ENCODE data around the gene GSK3B. TPM values are rescaled to one million over a fixed set of nuclear protein-coding genes. Genes with fewer than 3 reads are reported as not detected.
A peak's percentile ranks its signal among the peaks of the same experiment; 100 is the strongest.

Gene GSK3B
- polyA plus RNA-seq, 3 donors, result 16.2 to 20.6 (median 20.5) TPM

DNA sequence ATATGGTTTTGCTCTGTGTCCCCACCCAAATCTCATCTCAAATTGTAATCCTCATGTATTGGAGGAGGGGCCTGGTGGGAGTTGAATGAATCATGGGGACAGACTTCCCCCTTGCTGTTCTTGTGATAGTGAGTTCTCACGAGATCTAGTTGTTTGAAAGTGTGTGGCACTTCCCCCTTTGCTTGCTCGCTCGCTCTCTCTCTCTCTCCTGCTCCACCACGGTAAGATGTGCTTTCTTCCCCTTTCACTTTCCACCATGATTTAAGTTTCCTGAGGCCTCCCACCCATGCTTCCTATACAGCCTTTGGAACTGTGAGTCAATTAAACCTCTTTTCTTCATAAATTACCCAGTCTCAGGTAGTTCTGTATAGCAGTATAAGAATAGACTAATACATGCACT lies 60.7 kb downstream of the GSK3B start:
- Mint-ChIP-seq H3K27ac (peak overlapping the region in 6 of 7 donors; percentile 3 to 67 (median 51)), H3K9me3 (peaks cover 9 to 44% (median 29%) of the 10 kb centered on the region in 7 donors), H3K4me1 (peaks cover 29% of the 10 kb centered on the region), H3K27me3 (ENCODE audit: low read depth in 3 of 3) (no peaks in the 10 kb centered on the region), H3K4me3 (peak overlapping the region in 1 of 2 donors; percentile 41), H3K36me3 (peaks cover 4 to 10% of the 10 kb centered on the region in 2 donors)
- H3K9me3 ChIP-seq (replicated peaks in 1 of 2; ENCODE audit: control insufficient read depth in 1 of 2, insufficient read depth in 1 of 2, low read length in 2 of 2), result peaks cover 23 to 33% of the 10 kb centered on the region in 2 donors
- peaks cover 0 to 7% of the 10 kb centered on the region in 2 donors for H3K36me3 ChIP-seq (replicated peaks in 1 of 2; ENCODE audit: control insufficient read depth in 1 of 2, insufficient read depth in 2 of 2, low read length in 2 of 2)
- peaks cover 67% of the 10 kb centered on the region for H4K20me1 ChIP-seq (ENCODE audit: insufficient read depth, low read length)
- peak overlapping the region in 1 of 2 donors; percentile 58 for H3K27ac ChIP-seq (ENCODE audit: low read depth in 1 of 2, low read length in 2 of 2)
- no peak overlapping the region for H3K4me2 ChIP-seq (replicated peaks; ENCODE audit: extremely low read depth, low read length, poor library complexity, severe bottlenecking)
- H2AFZ ChIP-seq (ENCODE audit: insufficient read depth, low read depth, low read length, poor library complexity, severe bottlenecking), result no peak overlapping the region
- peaks cover 0 to 4% of the 10 kb centered on the region in 2 donors for H3K4me1 ChIP-seq (ENCODE audit: control insufficient read depth in 1 of 2, insufficient read depth in 2 of 2, low read length in 2 of 2)
- TF ChIP-seq, protein P1, sequence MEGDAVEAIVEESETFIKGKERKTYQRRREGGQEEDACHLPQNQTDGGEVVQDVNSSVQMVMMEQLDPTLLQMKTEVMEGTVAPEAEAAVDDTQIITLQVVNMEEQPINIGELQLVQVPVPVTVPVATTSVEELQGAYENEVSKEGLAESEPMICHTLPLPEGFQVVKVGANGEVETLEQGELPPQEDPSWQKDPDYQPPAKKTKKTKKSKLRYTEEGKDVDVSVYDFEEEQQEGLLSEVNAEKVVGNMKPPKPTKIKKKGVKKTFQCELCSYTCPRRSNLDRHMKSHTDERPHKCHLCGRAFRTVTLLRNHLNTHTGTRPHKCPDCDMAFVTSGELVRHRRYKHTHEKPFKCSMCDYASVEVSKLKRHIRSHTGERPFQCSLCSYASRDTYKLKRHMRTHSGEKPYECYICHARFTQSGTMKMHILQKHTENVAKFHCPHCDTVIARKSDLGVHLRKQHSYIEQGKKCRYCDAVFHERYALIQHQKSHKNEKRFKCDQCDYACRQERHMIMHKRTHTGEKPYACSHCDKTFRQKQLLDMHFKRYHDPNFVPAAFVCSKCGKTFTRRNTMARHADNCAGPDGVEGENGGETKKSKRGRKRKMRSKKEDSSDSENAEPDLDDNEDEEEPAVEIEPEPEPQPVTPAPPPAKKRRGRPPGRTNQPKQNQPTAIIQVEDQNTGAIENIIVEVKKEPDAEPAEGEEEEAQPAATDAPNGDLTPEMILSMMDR (IDR thresholded peaks at IDR 0.05), result no peak
- 0% methylated on average over 1 of the region's 4 CpGs for WGBS (ENCODE audit: insufficient coverage)
- intact Hi-C loops (cut with micrococcal nuclease), result no loop called here
- DNase-seq, result peak; percentile 37 to 62 (median 52)
- no peaks in the 10 kb centered on the region for H3K27me3 ChIP-seq (ENCODE audit: control insufficient read depth in 2 of 2, insufficient read depth in 2 of 2, low read length in 2 of 2)
- peaks cover 98% of the 10 kb centered on the region for H3K79me2 ChIP-seq (ENCODE audit: insufficient read depth, low read length)
- H3K9ac ChIP-seq (ENCODE audit: insufficient read depth, low read length, poor library complexity, severe bottlenecking), result no peak overlapping the region
- H3K4me3 ChIP-seq (replicated peaks in 1 of 3; ENCODE audit: low read depth in 2 of 3, low read length in 3 of 3), result no peak overlapping the region

- TF ChIP-seq, protein P1 (IDR thresholded peaks at IDR 0.05), result no peak
- Mint-ChIP-seq H3K27ac (no peak overlapping the region), H3K27me3 (ENCODE audit: low read depth in 3 of 3) (no peaks in the 10 kb centered on the region), H3K4me1 (peaks cover 31% of the 10 kb centered on the region), H3K36me3 (peaks cover 0 to 7% of the 10 kb centered on the region in 2 donors), H3K9me3 (peaks cover 4 to 36% (median 21%) of the 10 kb centered on the region in 7 donors), H3K4me3 (no peak overlapping the region)
- H3K4me2 ChIP-seq (replicated peaks; ENCODE audit: extremely low read depth, low read length, poor library complexity, severe bottlenecking), result no peak overlapping the region
- no peak for DNase-seq
- peaks cover 19 to 25% of the 10 kb centered on the region in 2 donors for H3K9me3 ChIP-seq (replicated peaks in 1 of 2; ENCODE audit: control insufficient read depth in 1 of 2, insufficient read depth in 1 of 2, low read length in 2 of 2)
- H3K9ac ChIP-seq (ENCODE audit: insufficient read depth, low read length, poor library complexity, severe bottlenecking), result no peak overlapping the region
- no peak overlapping the region for H3K27ac ChIP-seq (ENCODE audit: low read depth in 1 of 2, low read length in 2 of 2)
- peaks cover 0 to 4% of the 10 kb centered on the region in 2 donors for H3K4me1 ChIP-seq (ENCODE audit: control insufficient read depth in 1 of 2, insufficient read depth in 2 of 2, low read length in 2 of 2)
- peaks cover 68% of the 10 kb centered on the region for H4K20me1 ChIP-seq (ENCODE audit: insufficient read depth, low read length)
- no peak overlapping the region for H3K4me3 ChIP-seq (replicated peaks in 1 of 3; ENCODE audit: low read depth in 2 of 3, low read length in 3 of 3)
- H2AFZ ChIP-seq (ENCODE audit: insufficient read depth, low read depth, low read length, poor library complexity, severe bottlenecking), result no peak overlapping the region
- no peaks in the 10 kb centered on the region for H3K36me3 ChIP-seq (replicated peaks in 1 of 2; ENCODE audit: control insufficient read depth in 1 of 2, insufficient read depth in 2 of 2, low read length in 2 of 2)
- intact Hi-C loops (cut with micrococcal nuclease), result no loop called here
- H3K79me2 ChIP-seq (ENCODE audit: insufficient read depth, low read length), result peaks cover 98% of the 10 kb centered on the region
- no peaks in the 10 kb centered on the region for H3K27me3 ChIP-seq (ENCODE audit: control insufficient read depth in 2 of 2, insufficient read depth in 2 of 2, low read length in 2 of 2)
Observed at GRCh38 chr3:120031561-120031960, 62.7 kb downstream of the GSK3B start.

Measured in CD14-positive monocyte (primary cell).